Keratinocyte (primary cell): ENCODE results near the gene KIF21A.

Experiments used
- EZH2 ChIP-seq: IDR thresholded peaks from one replicate; pipeline ENCODE4 v1.6.1; 2012; ENCODE audit warnings: inconsistent platforms, mild to moderate bottlenecking, low read length, moderate library complexity
- TF ChIP-seq, protein P1 (sequence below), 3 experiments: IDR thresholded peaks in 1 of 3; conservative IDR thresholded peaks in 1 of 3; optimal IDR thresholded peaks in 1 of 3; 2 replicates in 2 of 3; 3 replicates in 1 of 3; pipeline versions ENCODE3 to v1.5.1; 2011; ENCODE audit warnings: low read length in 3 of 3, mild to moderate bottlenecking in 3 of 3, moderate library complexity in 2 of 3, control low read depth in 1 of 3, inconsistent platforms in 1 of 3; ENCODE audit not compliant: insufficient read depth in 2 of 3; ENCODE audit errors: extremely low read depth in 1 of 3

DNA sequence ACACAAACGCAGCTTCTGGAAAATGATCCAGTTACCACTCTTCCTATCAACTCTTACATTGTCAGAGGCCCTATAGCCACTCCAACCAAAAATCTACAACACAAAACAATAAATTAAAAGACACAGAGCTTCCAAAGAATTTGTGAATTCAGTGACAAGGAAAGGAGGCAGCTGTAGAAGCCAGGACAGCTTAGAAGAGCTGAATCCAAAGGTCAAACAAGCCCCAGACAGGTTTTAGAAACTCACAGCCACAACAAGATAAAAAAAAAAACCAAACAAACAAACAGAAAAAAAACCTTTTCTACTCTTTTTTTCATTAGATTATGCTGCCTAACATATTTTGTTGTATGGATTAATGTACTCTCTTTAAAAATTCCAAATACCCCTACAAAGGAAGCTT, 94.4 kb downstream of the KIF21A start:
- TF ChIP-seq, protein P1, sequence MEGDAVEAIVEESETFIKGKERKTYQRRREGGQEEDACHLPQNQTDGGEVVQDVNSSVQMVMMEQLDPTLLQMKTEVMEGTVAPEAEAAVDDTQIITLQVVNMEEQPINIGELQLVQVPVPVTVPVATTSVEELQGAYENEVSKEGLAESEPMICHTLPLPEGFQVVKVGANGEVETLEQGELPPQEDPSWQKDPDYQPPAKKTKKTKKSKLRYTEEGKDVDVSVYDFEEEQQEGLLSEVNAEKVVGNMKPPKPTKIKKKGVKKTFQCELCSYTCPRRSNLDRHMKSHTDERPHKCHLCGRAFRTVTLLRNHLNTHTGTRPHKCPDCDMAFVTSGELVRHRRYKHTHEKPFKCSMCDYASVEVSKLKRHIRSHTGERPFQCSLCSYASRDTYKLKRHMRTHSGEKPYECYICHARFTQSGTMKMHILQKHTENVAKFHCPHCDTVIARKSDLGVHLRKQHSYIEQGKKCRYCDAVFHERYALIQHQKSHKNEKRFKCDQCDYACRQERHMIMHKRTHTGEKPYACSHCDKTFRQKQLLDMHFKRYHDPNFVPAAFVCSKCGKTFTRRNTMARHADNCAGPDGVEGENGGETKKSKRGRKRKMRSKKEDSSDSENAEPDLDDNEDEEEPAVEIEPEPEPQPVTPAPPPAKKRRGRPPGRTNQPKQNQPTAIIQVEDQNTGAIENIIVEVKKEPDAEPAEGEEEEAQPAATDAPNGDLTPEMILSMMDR (optimal IDR thresholded peaks at IDR 0.05 in 1 of 3, IDR thresholded peaks at IDR 0.05 in 1 of 3, conservative IDR thresholded peaks at IDR 0.05 in 1 of 3; ENCODE audit: extremely low read depth in 1 of 3, insufficient read depth in 2 of 3, low read length in 3 of 3): no peak
- TF ChIP-seq EZH2: no peak
